Stimulated activated CD4-positive, alpha-beta T cell treated with anti-CD3 and anti-CD28 coated beads, Interleukin-15, amount 100 ng/mL, for 24 hours (primary cell): ENCODE data around the gene ZNF277.

Source experiments
- DNase-seq: peaks from one replicate; pipeline ENCODE4 v3.0.0-alpha.2; 2020

ZNF277 gene

GRCh38 chr7:112185005-112185834 lies 21.3 kb upstream of the ZNF277 start:
- DNase-seq = no peak

- no peak for DNase-seq
Measured at GRCh38 chr7:112186300-112186699, 20.2 kb upstream of the ZNF277 start.

GRCh38 chr7:112188257-112188656 lies 18.2 kb upstream of the ZNF277 start:
- DNase-seq = no peak

GRCh38 chr7:112189691-112190090 lies 16.8 kb upstream of the ZNF277 start:
- DNase-seq = no peak

- no peak for DNase-seq
Measured at GRCh38 chr7:112190120-112190519, 16.4 kb upstream of the ZNF277 start.

- peak; percentile 16 for DNase-seq
Measured at GRCh38 chr7:112192236-112193154, 14.0 kb upstream of the ZNF277 start.

GRCh38 chr7:112193915-112194502 lies 12.5 kb upstream of the ZNF277 start:
- no peak for DNase-seq

- DNase-seq = no peak
Measured at GRCh38 chr7:112195717-112196116, 10.8 kb upstream of the ZNF277 start.

- no peak for DNase-seq
Measured at GRCh38 chr7:112197322-112197721, 9.2 kb upstream of the ZNF277 start.

GRCh38 chr7:112199035-112199655 lies 7.3 kb upstream of the ZNF277 start:
- no peak for DNase-seq

- DNase-seq = no peak
Measured at GRCh38 chr7:112199672-112200071, 6.8 kb upstream of the ZNF277 start.

GRCh38 chr7:112201411-112201810 lies 5.1 kb upstream of the ZNF277 start:
- no peak for DNase-seq

- DNase-seq = no peak
Measured at GRCh38 chr7:112201839-112202238, 4.7 kb upstream of the ZNF277 start.

GRCh38 chr7:112202816-112203215 lies 3.7 kb upstream of the ZNF277 start:
- peak; percentile 19 for DNase-seq

- no peak for DNase-seq
Measured at GRCh38 chr7:112203365-112203739, 3.1 kb upstream of the ZNF277 start.

- DNase-seq = no peak
Measured at GRCh38 chr7:112204499-112205342, 1.8 kb upstream of the ZNF277 start.

- peak; percentile 48 for DNase-seq
Measured at GRCh38 chr7:112205343-112206237, 905 bp upstream of the ZNF277 start.

- no peak for DNase-seq
Measured at GRCh38 chr7:112206991-112207592, 597 bp downstream of the ZNF277 start.

GRCh38 chr7:112207765-112208164 lies 1.3 kb downstream of the ZNF277 start:
- no peak for DNase-seq

- no peak for DNase-seq
Measured at GRCh38 chr7:112211348-112211907, 4.9 kb downstream of the ZNF277 start.
